A673 (cell line): ENCODE results near the gene PDLIM4. TPM values are rescaled to one million over a fixed set of nuclear protein-coding genes. Genes with fewer than 3 reads are reported as not detected.

Experiments used
- BruUV-seq: library from RNA; stranded (reverse); fragments of 400-500 nt; replicated peaks from 2 replicates; lab custom pipeline; 2021; lab: Mats Ljungman, UMichigan
- CTCF ChIA-PET: fragments of 300-600 bp; sonication (Branson Sonifier 250); formaldehyde crosslinking; loops from one replicate; lab custom pipeline; 2022; ENCODE audit warnings: antibody characterized with exemption; lab: Charles Lee
- POLR2A ChIA-PET: fragments of 300-600 bp; sonication (Branson Sonifier 250); formaldehyde crosslinking; loops from one replicate; lab custom pipeline; 2022; ENCODE audit warnings: antibody characterized with exemption; ENCODE audit not compliant: low non-redundant PET; lab: Charles Lee
- DNase-seq: peaks from one replicate; pipeline ENCODE4 v3.0.0-alpha.2; 2015; ENCODE audit warnings: low spot score
- H3K27ac ChIP-seq: fragments of 200-600 bp; sonication (generic); 2 replicates; pipeline ENCODE4 v1.5.1; 2016; ENCODE audit warnings: mixed run types, low read depth, mild to moderate bottlenecking, mixed read lengths, antibody characterized with exemption, low read length; ENCODE audit not compliant: poor library complexity, severe bottlenecking
- H3K27me3 ChIP-seq: fragments of 200-600 bp; sonication (generic); replicated peaks from 2 replicates; pipeline ENCODE4 v1.6.1; 2017; ENCODE audit warnings: mixed run types, low read depth, mild to moderate bottlenecking, mixed read lengths, antibody characterized with exemption, low read length; ENCODE audit not compliant: insufficient read depth, poor library complexity
- H3K36me3 ChIP-seq: fragments of 200-600 bp; sonication (generic); 2 replicates; pipeline ENCODE4 v1.6.1; 2016; ENCODE audit warnings: mixed run types, mild to moderate bottlenecking, mixed read lengths, antibody characterized with exemption, low read length; ENCODE audit not compliant: insufficient read depth, poor library complexity, severe bottlenecking
- H3K4me1 ChIP-seq: fragments of 200-600 bp; sonication (generic); 2 replicates; pipeline ENCODE4 v1.6.1; 2017; ENCODE audit warnings: mixed run types, mild to moderate bottlenecking, mixed read lengths, antibody characterized with exemption, low read length; ENCODE audit not compliant: insufficient read depth, poor library complexity, severe bottlenecking
- H3K4me3 ChIP-seq: fragments of 200-600 bp; sonication (generic); 2 replicates; pipeline ENCODE4 v1.5.1; 2016; ENCODE audit warnings: low read depth, mixed run types, mild to moderate bottlenecking, mixed read lengths, low read length; ENCODE audit not compliant: poor library complexity, severe bottlenecking
- H3K9me3 ChIP-seq: fragments of 200-600 bp; sonication (generic); 2 replicates; pipeline ENCODE4 v1.6.1; 2016; ENCODE audit warnings: mixed run types, low read depth, mild to moderate bottlenecking, mixed read lengths, antibody characterized with exemption, low read length; ENCODE audit not compliant: poor library complexity, severe bottlenecking
- CTCF ChIP-seq: fragments of 300-800, 200-600 bp; sonication (generic); conservative IDR thresholded peaks from 2 replicates; pipeline ENCODE4 v1.5.1; 2017; ENCODE audit warnings: low read depth, mild to moderate bottlenecking, antibody characterized with exemption, low read length, moderate library complexity, mixed read lengths
- EZH2 ChIP-seq: fragments of 200-600 bp; sonication (generic); IDR thresholded peaks from 2 replicates; pipeline ENCODE4 v1.6.1; 2017; ENCODE audit warnings: borderline replicate concordance, low read depth, mild to moderate bottlenecking, mixed read lengths, antibody characterized with exemption, low read length; ENCODE audit not compliant: poor library complexity, severe bottlenecking
- intact Hi-C: fragments of 100-400 bp; cut with micrococcal nuclease; formaldehyde crosslinking; loops from one replicate; pipeline ENCODE4 v1.10.0; 2022; ENCODE audit not compliant: unreplicated experiment
- total RNA-seq: library from RNA; stranded (reverse); gene quantifications from 2 replicates; pipeline ENCODE4 v1.2.3, GENCODE V29; 2021

Gene PDLIM4
- total RNA-seq, 1 experiment from 2014 or later: 6.0 TPM

- intact Hi-C loops: no loop called here
- no peak overlapping the region for H3K4me3 ChIP-seq
- H3K36me3 ChIP-seq: no peaks in the 10 kb centered on the region
- H3K27me3 ChIP-seq: no peaks in the 10 kb centered on the region
- no peak for DNase-seq
- H3K4me1 ChIP-seq: no peaks in the 10 kb centered on the region
- POLR2A ChIA-PET: no interaction called here
- H3K27ac ChIP-seq: no peak overlapping the region
- no peak for TF ChIP-seq EZH2
- no peak for TF ChIP-seq CTCF
- H3K9me3 ChIP-seq: peaks cover 6% of the 10 kb centered on the region
- no TSS peak for BruUV-seq
- CTCF ChIA-PET: interaction anchor here (1.6 kb wide), 1 partner anchor 12 kb away, joined by 3 read pairs; no protein-coding TSS in a partner anchor
Observed at GRCh38 chr5:132250547-132250946, 6.9 kb upstream of the PDLIM4 start.

- no peak overlapping the region for H3K4me3 ChIP-seq
- BruUV-seq: no TSS peak
- POLR2A ChIA-PET: no interaction called here
Observed at GRCh38 chr5:132251220-132251725, 6.2 kb upstream of the PDLIM4 start.

GRCh38 chr5:132253008-132253441 lies 4.5 kb upstream of the PDLIM4 start:
- POLR2A ChIA-PET: no interaction called here
- no peaks in the 10 kb centered on the region for H3K27me3 ChIP-seq

More at GRCh38 chr5:132251220-132251725, 6.2 kb upstream of the PDLIM4 start:
- Histone ChIP-seq H3K4me1 (no peaks in the 10 kb centered on the region), H3K27ac (no peak overlapping the region), H3K27me3 (no peaks in the 10 kb centered on the region), H3K36me3 (no peaks in the 10 kb centered on the region), H3K9me3 (peaks cover 6% of the 10 kb centered on the region)
- no peak for DNase-seq
- CTCF ChIA-PET: interaction anchor here (1.6 kb wide), 1 partner anchor 13 kb away, joined by 3 read pairs; no protein-coding TSS in a partner anchor
- TF ChIP-seq EZH2: no peak
- intact Hi-C loops: no loop called here

More at GRCh38 chr5:132253008-132253441, 4.5 kb upstream of the PDLIM4 start:
- TF ChIP-seq CTCF: no peak
- no TSS peak for BruUV-seq
- DNase-seq: no peak
- intact Hi-C loops: no loop called here
- no peaks in the 10 kb centered on the region for H3K36me3 ChIP-seq
- no peak overlapping the region for H3K4me3 ChIP-seq
- H3K9me3 ChIP-seq: no peaks in the 10 kb centered on the region
- H3K4me1 ChIP-seq: peaks cover 2% of the 10 kb centered on the region
- CTCF ChIA-PET: no interaction called here
- H3K27ac ChIP-seq: no peak overlapping the region
